HepG2 (cell line): ENCODE results near the gene LRRC40.

Experiments used
- EZH2 ChIP-seq: conservative IDR thresholded peaks from 2 replicates; pipeline ENCODE4 v1.6.1; 2012; ENCODE audit warnings: mild to moderate bottlenecking, low read depth, low read length, moderate library complexity
- POLR2A ChIP-seq, 2 experiments: IDR thresholded peaks; 2 replicates each; pipeline ENCODE4 v1.6.1; 2011; ENCODE audit warnings: low read depth in 2 of 2, low read length in 2 of 2, mild to moderate bottlenecking in 1 of 2, moderate library complexity in 1 of 2; ENCODE audit not compliant: insufficient read depth in 1 of 2
- POLR2AphosphoS5 ChIP-seq: IDR thresholded peaks from 2 replicates; pipeline ENCODE4 v1.6.1; 2012; ENCODE audit warnings: low read depth, low read length
- YY1 ChIP-seq: IDR thresholded peaks from 2 replicates; pipeline ENCODE4 v1.6.1; 2011; ENCODE audit warnings: low read length, low read depth, moderate library complexity, mild to moderate bottlenecking; ENCODE audit not compliant: insufficient read depth, insufficient replicate concordance
- ZFP90 ChIP-seq: sonication (generic); formaldehyde crosslinking; IDR thresholded peaks from 2 replicates; pipeline ENCODE4 v1.8.0; 2022; ENCODE audit warnings: missing genetic modification reagents, mild to moderate bottlenecking, inconsistent platforms, borderline replicate concordance
- ZMAT3 ChIP-seq: sonication (generic); formaldehyde crosslinking; conservative IDR thresholded peaks from 2 replicates; pipeline ENCODE4 v1.7.0; 2021; ENCODE audit warnings: missing genetic modification reagents
- TF ChIP-seq, protein P1 (sequence below): sonication (generic); formaldehyde crosslinking; IDR thresholded peaks from 2 replicates; pipeline ENCODE4 v1.5.0; 2020; ENCODE audit warnings: mild to moderate bottlenecking, missing genetic modification reagents, moderate library complexity

DNA sequence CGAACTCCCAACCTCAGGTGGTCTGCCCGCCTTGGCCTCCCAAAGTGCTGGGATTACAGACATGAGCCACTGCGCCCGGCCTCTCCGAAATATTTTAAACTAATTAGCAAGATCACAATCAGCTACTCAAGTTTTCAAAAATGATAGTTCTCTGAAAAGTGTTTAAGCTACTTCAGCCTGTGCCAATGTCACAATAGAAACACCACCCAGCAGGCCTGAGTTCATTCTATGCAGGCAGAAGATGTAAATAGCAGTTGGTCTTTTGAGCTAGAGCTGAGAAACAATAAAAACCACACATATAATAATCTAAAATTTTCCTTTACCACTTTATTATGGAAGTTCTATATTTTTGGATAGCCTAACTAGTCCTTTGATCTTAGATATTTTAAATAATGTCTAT lies 96.1 kb downstream of the LRRC40 start:
- TF ChIP-seq, protein P1, sequence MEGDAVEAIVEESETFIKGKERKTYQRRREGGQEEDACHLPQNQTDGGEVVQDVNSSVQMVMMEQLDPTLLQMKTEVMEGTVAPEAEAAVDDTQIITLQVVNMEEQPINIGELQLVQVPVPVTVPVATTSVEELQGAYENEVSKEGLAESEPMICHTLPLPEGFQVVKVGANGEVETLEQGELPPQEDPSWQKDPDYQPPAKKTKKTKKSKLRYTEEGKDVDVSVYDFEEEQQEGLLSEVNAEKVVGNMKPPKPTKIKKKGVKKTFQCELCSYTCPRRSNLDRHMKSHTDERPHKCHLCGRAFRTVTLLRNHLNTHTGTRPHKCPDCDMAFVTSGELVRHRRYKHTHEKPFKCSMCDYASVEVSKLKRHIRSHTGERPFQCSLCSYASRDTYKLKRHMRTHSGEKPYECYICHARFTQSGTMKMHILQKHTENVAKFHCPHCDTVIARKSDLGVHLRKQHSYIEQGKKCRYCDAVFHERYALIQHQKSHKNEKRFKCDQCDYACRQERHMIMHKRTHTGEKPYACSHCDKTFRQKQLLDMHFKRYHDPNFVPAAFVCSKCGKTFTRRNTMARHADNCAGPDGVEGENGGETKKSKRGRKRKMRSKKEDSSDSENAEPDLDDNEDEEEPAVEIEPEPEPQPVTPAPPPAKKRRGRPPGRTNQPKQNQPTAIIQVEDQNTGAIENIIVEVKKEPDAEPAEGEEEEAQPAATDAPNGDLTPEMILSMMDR (CRISPR knock-in tag): no peak
- no peak for TF ChIP-seq POLR2A (IDR thresholded peaks at IDR 0.05; ENCODE audit: insufficient read depth in 1 of 2, low read depth in 2 of 2, low read length in 2 of 2)
- no peak for TF ChIP-seq EZH2
- TF ChIP-seq ZMAT3 (CRISPR knock-in tag): no peak
- no peak for TF ChIP-seq POLR2AphosphoS5
- TF ChIP-seq YY1: no peak
- no peak for TF ChIP-seq ZFP90 (CRISPR knock-in tag)
